BJ (cell line): ENCODE measurements around the gene PRCP. TPM values are rescaled to one million over a fixed set of nuclear protein-coding genes. Genes with fewer than 3 reads are reported as not detected.

ENCODE experiments used
- CTCF ChIA-PET: fragments of 350-600 bp; formaldehyde crosslinking; extraction: SDS; loops from one replicate; lab custom pipeline; 2021; ENCODE audit warnings: antibody characterized with exemption, inconsistent platforms; lab: Yijun Ruan, JAX
- POLR2A ChIA-PET: fragments of 300-600 bp; sonication (Branson Sonifier 250); formaldehyde crosslinking; extraction: SDS; loops from one replicate; lab custom pipeline; 2021; ENCODE audit warnings: antibody characterized with exemption; lab: Charles Lee
- DNase-seq: peaks from one replicate; pipeline ENCODE4 v3.0.0-alpha.2; 2011; ENCODE audit warnings: low read depth
- H3K27me3 ChIP-seq: 2 replicates; pipeline ENCODE4 v1.6.0; 2011; ENCODE audit warnings: low read length; ENCODE audit not compliant: control insufficient read depth, insufficient read depth
- H3K36me3 ChIP-seq: 2 replicates; pipeline ENCODE4 v1.5.1; 2011; ENCODE audit warnings: low read length; ENCODE audit not compliant: control insufficient read depth, insufficient read depth
- H3K4me3 ChIP-seq: 2 replicates; pipeline ENCODE4 v1.5.1; 2011; ENCODE audit warnings: low read depth, mild to moderate bottlenecking, control low read depth, low read length
- CTCF ChIP-seq: IDR thresholded peaks from 2 replicates; pipeline ENCODE4 v1.5.1; 2011; ENCODE audit warnings: low read depth, mild to moderate bottlenecking, control low read depth, inconsistent platforms, low read length, moderate library complexity; ENCODE audit not compliant: insufficient read depth
- polyA plus RNA-seq: library from polyadenylated mRNA; depleted of rRNA; stranded (reverse); fragments of >200 nt; gene quantifications from 2 replicates; pipeline ENCODE4 v1.2.3, GENCODE V29; 2011

PRCP gene
- polyA plus RNA-seq, 1 experiment, result 62.0 TPM

GRCh38 chr11:82818409-82819043, 81.7 kb downstream of the PRCP start:
- H3K4me3 ChIP-seq, result no peak overlapping the region
- TF ChIP-seq CTCF, result no peak
- H3K36me3 ChIP-seq, result no peaks in the 10 kb centered on the region
- POLR2A ChIA-PET, result no interaction called here
- peaks cover 10% of the 10 kb centered on the region for H3K27me3 ChIP-seq
- DNase-seq, result no peak
- CTCF ChIA-PET, result no interaction called here

- H3K36me3 ChIP-seq, result no peaks in the 10 kb centered on the region
- DNase-seq, result no peak
- no peak for TF ChIP-seq CTCF
- peaks cover 14% of the 10 kb centered on the region for H3K27me3 ChIP-seq
- ChIA-PET CTCF (interaction anchor here (0.7 to 1.8 kb wide), 2 partner anchors 39 to 60 kb away, joined by 4 to 8 read pairs; no protein-coding TSS in a partner anchor), POLR2A (no interaction called here)
- no peak overlapping the region for H3K4me3 ChIP-seq
These were observed 84.8 kb downstream of the PRCP start for GRCh38 chr11:82815406-82815805.

GRCh38 chr11:82814379-82814778, 85.9 kb downstream of the PRCP start:
- H3K36me3 ChIP-seq, result no peaks in the 10 kb centered on the region
- H3K27me3 ChIP-seq, result peaks cover 14% of the 10 kb centered on the region
- CTCF ChIA-PET, result no interaction called here
- TF ChIP-seq CTCF, result no peak
- POLR2A ChIA-PET, result no interaction called here
- no peak for DNase-seq
- no peak overlapping the region for H3K4me3 ChIP-seq

- CTCF ChIA-PET, result interaction anchor here (0.6 kb wide), 1 partner anchor 23 kb away, joined by 3 read pairs; no protein-coding TSS in a partner anchor
These were observed 88.9 kb downstream of the PRCP start for GRCh38 chr11:82811369-82811768.

GRCh38 chr11:82810738-82811137, 89.5 kb downstream of the PRCP start:
- Histone ChIP-seq H3K4me3 (no peak overlapping the region), H3K27me3 (peaks cover 12% of the 10 kb centered on the region), H3K36me3 (no peaks in the 10 kb centered on the region)
- DNase-seq, result no peak
- POLR2A ChIA-PET, result no interaction called here
- CTCF ChIA-PET, result no interaction called here
- no peak for TF ChIP-seq CTCF

More at GRCh38 chr11:82811369-82811768, 88.9 kb downstream of the PRCP start:
- H3K27me3 ChIP-seq, result peaks cover 14% of the 10 kb centered on the region
- H3K36me3 ChIP-seq, result no peaks in the 10 kb centered on the region
- DNase-seq, result no peak
- TF ChIP-seq CTCF, result no peak
- H3K4me3 ChIP-seq, result no peak overlapping the region
- POLR2A ChIA-PET, result no interaction called here
